ENCODE data around the gene ADIPOR2.
A peak's percentile ranks its signal among the peaks of the same experiment; 100 is the strongest.
"Not testable (repeated sequence)": the region's sequence is repeated elsewhere in the genome, so short reads cannot be mapped to it uniquely, and the experiment has no call there.

Gene ADIPOR2

GRCh38 chr12:1814266-1814665 lies 123.4 kb downstream of the ADIPOR2 start:
- DNase-seq = no peak
- in situ Hi-C loops (cut with HindIII; ENCODE audit: low pct_ligation_motif_present, low pct_unique_long_range_greater_than_20kb, low sequenced_read_pairs) = no loop called here

- DNase-seq = no peak
- in situ Hi-C loops (cut with HindIII; ENCODE audit: low pct_ligation_motif_present, low pct_unique_long_range_greater_than_20kb, low sequenced_read_pairs) = no loop called here
Measured at GRCh38 chr12:1815108-1815507, 124.2 kb downstream of the ADIPOR2 start.

- no peak for DNase-seq
- in situ Hi-C loops (cut with HindIII; ENCODE audit: low pct_ligation_motif_present, low pct_unique_long_range_greater_than_20kb, low sequenced_read_pairs) = no loop called here
Measured at GRCh38 chr12:1815814-1816729, 125.2 kb downstream of the ADIPOR2 start.

GRCh38 chr12:1816730-1817348 lies 126.0 kb downstream of the ADIPOR2 start:
- DNase-seq = no peak
- in situ Hi-C loops (cut with HindIII; ENCODE audit: low pct_ligation_motif_present, low pct_unique_long_range_greater_than_20kb, low sequenced_read_pairs) = no loop called here

- DNase-seq; in situ Hi-C loops (cut with HindIII; ENCODE audit: low pct_ligation_motif_present, low pct_unique_long_range_greater_than_20kb, low sequenced_read_pairs): not testable (repeated sequence)
Measured at GRCh38 chr12:1817928-1818327, 127.1 kb downstream of the ADIPOR2 start.

GRCh38 chr12:1819050-1819449 lies 128.2 kb downstream of the ADIPOR2 start:
- in situ Hi-C loops (cut with HindIII; ENCODE audit: low pct_ligation_motif_present, low pct_unique_long_range_greater_than_20kb, low sequenced_read_pairs) = no loop called here

GRCh38 chr12:1819571-1819970 lies 128.7 kb downstream of the ADIPOR2 start:
- in situ Hi-C loops (cut with HindIII; ENCODE audit: low pct_ligation_motif_present, low pct_unique_long_range_greater_than_20kb, low sequenced_read_pairs) = no loop called here
- DNase-seq = no peak

More at GRCh38 chr12:1819050-1819449, 128.2 kb downstream of the ADIPOR2 start:
- no peak for DNase-seq

GRCh38 chr12:1820191-1820895 lies 129.5 kb downstream of the ADIPOR2 start, which contains the start of gene LRTM2:
LRTM2 (plus strand) TSS chr12:1820565; CDS start chr12:1828149, 7,584 bp downstream.
- DNase-seq = no peak
- in situ Hi-C loops (cut with HindIII; ENCODE audit: low pct_ligation_motif_present, low pct_unique_long_range_greater_than_20kb, low sequenced_read_pairs) = no loop called here

- in situ Hi-C loops (cut with HindIII; ENCODE audit: low pct_ligation_motif_present, low pct_unique_long_range_greater_than_20kb, low sequenced_read_pairs) = no loop called here
- DNase-seq = no peak
Measured at GRCh38 chr12:1820896-1821291, 130.0 kb downstream of the ADIPOR2 start.

- in situ Hi-C loops (cut with HindIII; ENCODE audit: low pct_ligation_motif_present, low pct_unique_long_range_greater_than_20kb, low sequenced_read_pairs) = no loop called here
- DNase-seq = no peak
Measured at GRCh38 chr12:1821805-1822204, 130.9 kb downstream of the ADIPOR2 start.

- no peak for DNase-seq
- in situ Hi-C loops (cut with HindIII; ENCODE audit: low pct_ligation_motif_present, low pct_unique_long_range_greater_than_20kb, low sequenced_read_pairs) = no loop called here
Measured at GRCh38 chr12:1822699-1823098, 131.8 kb downstream of the ADIPOR2 start.

- in situ Hi-C loops (cut with HindIII; ENCODE audit: low pct_ligation_motif_present, low pct_unique_long_range_greater_than_20kb, low sequenced_read_pairs) = no loop called here
- DNase-seq = no peak
Measured at GRCh38 chr12:1823237-1823636, 132.4 kb downstream of the ADIPOR2 start.

- in situ Hi-C loops (cut with HindIII; ENCODE audit: low pct_ligation_motif_present, low pct_unique_long_range_greater_than_20kb, low sequenced_read_pairs) = no loop called here
- DNase-seq = no peak
Measured at GRCh38 chr12:1825382-1826102, 134.7 kb downstream of the ADIPOR2 start.

GRCh38 chr12:1826401-1826800 lies 135.5 kb downstream of the ADIPOR2 start:
- in situ Hi-C loops (cut with HindIII; ENCODE audit: low pct_ligation_motif_present, low pct_unique_long_range_greater_than_20kb, low sequenced_read_pairs) = no loop called here
- DNase-seq = no peak

GRCh38 chr12:1826867-1827705 lies 136.2 kb downstream of the ADIPOR2 start:
- no peak for DNase-seq
- in situ Hi-C loops (cut with HindIII; ENCODE audit: low pct_ligation_motif_present, low pct_unique_long_range_greater_than_20kb, low sequenced_read_pairs) = no loop called here

GRCh38 chr12:1827826-1828805 lies 137.2 kb downstream of the ADIPOR2 start:
- in situ Hi-C loops (cut with HindIII; ENCODE audit: low pct_ligation_motif_present, low pct_unique_long_range_greater_than_20kb, low sequenced_read_pairs) = no loop called here
- no peak for DNase-seq

GRCh38 chr12:1828856-1829255 lies 138.0 kb downstream of the ADIPOR2 start:
- in situ Hi-C loops (cut with HindIII; ENCODE audit: low pct_ligation_motif_present, low pct_unique_long_range_greater_than_20kb, low sequenced_read_pairs) = no loop called here

More at GRCh38 chr12:1828856-1829255, 138.0 kb downstream of the ADIPOR2 start:
- peak; percentile 56 for DNase-seq

Data from ACHN (cell line).